OCI-LY3 (cell line): ENCODE results near the gene CFAP91.

ENCODE experiments used
- CTCF ChIP-seq: fragments of 200-600, 300-600 bp; sonication (generic); IDR thresholded peaks from 2 replicates; pipeline ENCODE4 v1.5.1; 2014; ENCODE audit warnings: antibody characterized with exemption, low read length, low read depth
- EZH2phosphoT487 ChIP-seq: fragments of 200-600 bp; shearing (Covaris generic); IDR thresholded peaks from 2 replicates; pipeline ENCODE4 v1.6.1; 2018; ENCODE audit warnings: antibody characterized with exemption, mixed run types, low read depth

DNA sequence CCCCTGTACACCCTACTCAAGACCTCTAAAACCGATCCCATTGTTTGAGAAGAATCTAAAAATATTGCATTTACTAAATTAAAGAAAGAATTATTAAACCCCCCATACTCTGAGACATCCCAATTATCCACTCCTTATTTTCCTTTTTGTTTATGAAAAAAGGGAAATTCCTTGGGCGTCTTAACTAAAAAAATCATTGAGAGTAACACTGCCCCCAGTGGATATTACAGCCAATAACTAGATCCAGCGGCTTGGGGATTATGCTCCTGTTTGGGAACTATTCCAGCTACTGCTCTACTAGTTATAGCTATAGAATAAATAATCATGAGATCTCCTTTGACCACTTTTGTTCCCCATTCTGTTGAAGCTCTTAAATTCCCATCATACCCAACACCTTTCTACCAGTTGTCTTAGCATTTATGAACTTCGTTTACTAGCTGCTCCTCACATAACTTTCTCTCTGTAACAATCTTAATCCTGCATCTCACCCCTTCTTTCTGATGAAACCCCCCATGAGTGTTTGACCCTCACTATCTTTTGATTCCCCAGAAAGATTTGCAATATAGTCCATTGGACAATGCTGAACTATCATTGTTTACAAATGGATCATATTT, 12.7 kb upstream of the CFAP91 start:
- TF ChIP-seq CTCF (peak; percentile 53), EZH2phosphoT487 (no peak)
